Lower lobe of right lung (tissue), 2 donors: ENCODE data around the gene SSTR4. TPM values are rescaled to one million over a fixed set of nuclear protein-coding genes. Genes with fewer than 3 reads are reported as not detected.

Experiments used
- ATAC-seq, 2 donors: fragments of 200-7000 bp; cut with Tn5 transposase; one replicate each; pipeline ENCODE4 v1.9.1; 2020 to 2022; ENCODE audit warnings: mild to moderate bottlenecking in 2 of 2, moderate library complexity in 2 of 2
- DNase-seq: peaks from one replicate; pipeline ENCODE4 v3.0.0-alpha.2; 2020
- H3K27ac ChIP-seq: fragments of 200-600 bp; one replicate; pipeline ENCODE4 v1.8.0; 2022
- H3K27me3 ChIP-seq: fragments of 200-600 bp; one replicate; pipeline ENCODE4 v1.8.0; 2022; ENCODE audit warnings: low read depth
- H3K36me3 ChIP-seq: fragments of 200-600 bp; one replicate; pipeline ENCODE4 v1.8.0; 2022; ENCODE audit warnings: mild to moderate bottlenecking
- H3K4me1 ChIP-seq: fragments of 200-600 bp; one replicate; pipeline ENCODE4 v1.8.0; 2022
- H3K4me3 ChIP-seq: fragments of 200-600 bp; one replicate; pipeline ENCODE4 v1.8.0; 2022; ENCODE audit warnings: mild to moderate bottlenecking
- H3K9me3 ChIP-seq: fragments of 200-600 bp; one replicate; pipeline ENCODE4 v1.8.0; 2022
- CTCF ChIP-seq: fragments of 200-600 bp; IDR thresholded peaks from one replicate; pipeline ENCODE4 v1.8.0; 2022; ENCODE audit warnings: antibody characterized with exemption, mild to moderate bottlenecking
- intact Hi-C: fragments of 100-400 bp; cut with DNase I; formaldehyde crosslinking; loops from one replicate; pipeline ENCODE4 v1.11.0; 2022
- total RNA-seq: library from RNA; stranded (reverse); fragmentation: NEBNext Ultra II Directional; extraction: Animal tissue kit (Norgen Biotek cat#: 25700); gene quantifications from one replicate; pipeline ENCODE4 v1.2.1, GENCODE V29; 2021
- donor health status: DM: no; HTN: yes; CAD: no; lungs with severe emphysema.

The SSTR4 gene
- total RNA-seq, 1 donor from 2014 or later, result 0.35 TPM

DNA sequence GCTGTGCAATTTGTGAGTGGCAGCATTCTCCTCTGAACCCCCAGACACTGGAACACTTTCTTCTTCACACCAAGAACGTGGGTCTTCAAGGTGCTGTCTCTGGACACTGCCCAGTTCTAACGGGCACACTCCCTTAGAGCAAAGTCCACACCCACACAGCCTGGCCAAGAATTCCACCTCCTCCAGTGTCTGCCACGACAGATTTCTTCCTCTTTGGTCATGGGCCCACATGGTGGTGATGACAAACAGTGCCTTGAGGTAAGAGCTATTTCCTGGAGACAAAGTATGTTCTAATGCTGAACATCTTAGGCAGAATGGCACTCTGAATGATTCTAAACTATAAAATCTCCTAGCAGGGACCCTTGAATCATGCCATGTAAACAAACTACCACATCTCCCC, 25.5 kb upstream of the SSTR4 start:
- no peaks in the 10 kb centered on the region for H3K27me3 ChIP-seq
- DNase-seq (no peak), ATAC-seq (peak; percentile 31 to 45)
- H3K4me3 ChIP-seq, result no peak overlapping the region
- H3K36me3 ChIP-seq, result no peaks in the 10 kb centered on the region
- no peak for TF ChIP-seq CTCF
- no peaks in the 10 kb centered on the region for H3K9me3 ChIP-seq
- no peak overlapping the region for H3K27ac ChIP-seq
- intact Hi-C loops, result no loop called here
- H3K4me1 ChIP-seq, result no peaks in the 10 kb centered on the region

GRCh38 chr20:23010096-23010495, 25.0 kb upstream of the SSTR4 start:
- H3K4me3 ChIP-seq, result no peak overlapping the region
- no peak for ATAC-seq
- DNase-seq, result no peak
- no peaks in the 10 kb centered on the region for H3K4me1 ChIP-seq
- TF ChIP-seq CTCF, result no peak
- no peak overlapping the region for H3K27ac ChIP-seq
- intact Hi-C loops, result no loop called here
- H3K9me3 ChIP-seq, result no peaks in the 10 kb centered on the region
- no peaks in the 10 kb centered on the region for H3K36me3 ChIP-seq
- H3K27me3 ChIP-seq, result no peaks in the 10 kb centered on the region

DNA sequence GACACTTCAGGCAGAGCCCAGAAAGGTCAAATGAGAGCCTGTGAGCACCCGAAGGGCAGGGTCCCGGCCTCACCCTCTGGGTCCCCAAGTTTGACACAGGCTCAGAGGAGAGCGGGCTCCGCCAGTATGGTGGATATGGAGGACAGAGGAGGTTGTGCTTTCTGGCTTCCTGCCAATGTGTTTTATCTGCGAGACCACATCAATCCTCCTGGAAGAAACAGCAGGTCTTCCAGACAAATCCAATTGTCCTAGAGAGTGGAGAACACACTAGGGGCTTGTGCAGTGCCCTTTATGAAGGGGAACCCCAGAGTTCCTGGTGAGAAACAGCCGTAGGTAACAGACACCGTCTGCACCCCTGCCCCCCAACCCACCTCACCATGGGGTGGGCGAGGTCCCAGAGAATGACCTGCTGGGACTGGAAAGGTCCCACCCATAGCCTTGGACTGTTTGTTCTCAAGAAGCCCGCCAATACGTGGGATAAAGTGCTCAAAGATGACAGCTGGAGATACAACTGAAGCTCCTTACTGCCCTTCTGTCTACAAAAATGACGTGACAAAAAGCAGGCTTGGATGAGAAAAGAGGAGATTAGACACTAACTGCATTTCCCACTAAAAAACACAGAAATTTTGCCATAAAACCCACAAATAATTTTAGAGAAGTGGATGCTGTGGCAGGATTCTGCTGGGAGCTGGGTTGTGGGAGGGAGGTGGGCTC, 23.9 kb upstream of the SSTR4 start:
- intact Hi-C loops, result no loop called here
- Histone ChIP-seq H3K4me3 (no peak overlapping the region), H3K27me3 (no peaks in the 10 kb centered on the region), H3K9me3 (no peaks in the 10 kb centered on the region), H3K4me1 (no peaks in the 10 kb centered on the region), H3K36me3 (no peaks in the 10 kb centered on the region), H3K27ac (no peak overlapping the region)
- ATAC-seq (no peak), DNase-seq (no peak)
- TF ChIP-seq CTCF, result no peak

- Histone ChIP-seq H3K36me3 (no peaks in the 10 kb centered on the region), H3K27me3 (no peaks in the 10 kb centered on the region), H3K4me3 (no peak overlapping the region), H3K9me3 (no peaks in the 10 kb centered on the region), H3K27ac (no peak overlapping the region), H3K4me1 (no peaks in the 10 kb centered on the region)
- ATAC-seq, result no peak
- intact Hi-C loops, result no loop called here
- DNase-seq, result no peak
- TF ChIP-seq CTCF, result no peak
Observed at GRCh38 chr20:23013429-23013828, 21.7 kb upstream of the SSTR4 start.

DNA sequence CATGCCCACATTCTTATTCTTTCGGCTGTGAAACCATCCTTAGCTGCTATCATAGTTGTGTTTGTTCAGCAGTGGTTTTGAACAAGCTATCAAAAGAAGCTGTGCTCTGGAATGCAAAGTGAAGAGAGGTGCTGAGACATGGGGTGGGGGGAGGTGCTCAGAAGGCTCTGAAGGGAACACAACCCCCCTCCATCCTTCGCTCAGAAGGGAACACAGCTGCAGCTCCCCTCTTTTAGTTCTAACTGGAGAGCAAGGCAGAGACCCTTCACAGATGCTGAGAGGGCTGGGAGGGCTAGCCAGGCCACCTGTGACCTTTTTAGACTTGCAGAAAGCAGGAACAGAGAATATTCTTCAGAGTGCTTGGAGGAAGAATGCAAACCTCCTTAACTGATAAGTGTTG, 17.6 kb upstream of the SSTR4 start:
- Histone ChIP-seq H3K27me3 (no peaks in the 10 kb centered on the region), H3K36me3 (no peaks in the 10 kb centered on the region), H3K4me3 (no peak overlapping the region), H3K27ac (no peak overlapping the region), H3K4me1 (no peaks in the 10 kb centered on the region), H3K9me3 (no peaks in the 10 kb centered on the region)
- no peak for DNase-seq
- no peak for ATAC-seq
- TF ChIP-seq CTCF, result no peak
- intact Hi-C loops, result no loop called here
